NCI-H460 (cell line): ENCODE measurements around the gene MRGPRX1. TPM values are rescaled to one million over a fixed set of nuclear protein-coding genes. Genes with fewer than 3 reads are reported as not detected.
"Not testable (repeated sequence)": the region's sequence is repeated elsewhere in the genome, so short reads cannot be mapped to it uniquely, and the experiment has no call there.

ENCODE experiments used
- DNase-seq: peaks from one replicate; pipeline ENCODE4 v3.0.0-alpha.2; 2016; ENCODE audit warnings: low read depth; ENCODE audit errors: extremely low read depth
- polyA plus RNA-seq: library from polyadenylated mRNA; depleted of rRNA; stranded (reverse); fragments of >200 nt; gene quantifications from 2 replicates; pipeline ENCODE4 v1.2.3, GENCODE V29; 2014; cell fraction: nucleus; rRNA removed
- total RNA-seq: library from RNA; depleted of rRNA; stranded (reverse); fragments of >200 nt; shearing (Covaris generic); gene quantifications from 2 replicates; pipeline ENCODE4 v1.2.3, GENCODE V29; 2014; rRNA removed

The MRGPRX1 gene
- not detected in 2 replicates for total RNA-seq
- polyA plus RNA-seq, result not detected in 2 replicates

- DNase-seq, result no peak
These were observed at the start of gene MRGPRX1 for GRCh38 chr11:18939314-18939713. TSS of gene MRGPRX1 (minus strand) at chr11:18939414. CDS start at chr11:18934784, 4,630 bp downstream.

- DNase-seq, result no peak
These were observed 48.4 kb upstream of the MRGPRX1 start for GRCh38 chr11:18987454-18988231.

GRCh38 chr11:18986744-18987143 is 47.5 kb upstream of the MRGPRX1 start:
- no peak for DNase-seq

- no peak for DNase-seq
These were observed 42.7 kb upstream of the MRGPRX1 start for GRCh38 chr11:18981897-18982296.

- DNase-seq, result no peak
These were observed 35.0 kb upstream of the MRGPRX1 start for GRCh38 chr11:18974192-18974591.

GRCh38 chr11:18972336-18972735 is 33.1 kb upstream of the MRGPRX1 start:
- no peak for DNase-seq

- no peak for DNase-seq
These were observed 30.5 kb upstream of the MRGPRX1 start for GRCh38 chr11:18969720-18970119.

GRCh38 chr11:18958221-18958910 is 19.2 kb upstream of the MRGPRX1 start:
- no peak for DNase-seq

GRCh38 chr11:18956630-18957029 is 17.4 kb upstream of the MRGPRX1 start:
- DNase-seq, result no peak

- DNase-seq, result no peak
These were observed 3.1 kb downstream of the MRGPRX1 start for GRCh38 chr11:18936002-18936673.

GRCh38 chr11:18934195-18934814 is 4.9 kb downstream of the MRGPRX1 start:
- DNase-seq, result no peak

- no peak for DNase-seq
These were observed 11.5 kb downstream of the MRGPRX1 start for GRCh38 chr11:18927550-18928322.

GRCh38 chr11:18925426-18925825 is 13.8 kb downstream of the MRGPRX1 start:
- not testable (repeated sequence) for DNase-seq

- no peak for DNase-seq
These were observed 26.3 kb downstream of the MRGPRX1 start for GRCh38 chr11:18912883-18913282.

- no peak for DNase-seq
These were observed 31.8 kb downstream of the MRGPRX1 start for GRCh38 chr11:18907391-18907790.

- DNase-seq, result not testable (repeated sequence)
These were observed 38.6 kb downstream of the MRGPRX1 start for GRCh38 chr11:18900637-18901036.

GRCh38 chr11:18900151-18900611 is 39.0 kb downstream of the MRGPRX1 start:
- DNase-seq, result not testable (repeated sequence)

GRCh38 chr11:18891712-18892111 is 47.5 kb downstream of the MRGPRX1 start:
- not testable (repeated sequence) for DNase-seq

- no peak for DNase-seq
These were observed 48.6 kb downstream of the MRGPRX1 start for GRCh38 chr11:18890615-18891014.
